Loucy (cell line): ENCODE measurements around the gene GALNT7.

ENCODE experiments used
- H2AFZ ChIP-seq: fragments of 200-600 bp; sonication (generic); 2 replicates; pipeline ENCODE4 v1.6.0; 2016; ENCODE audit warnings: antibody characterized with exemption, mild to moderate bottlenecking, low read length, moderate library complexity
- H3F3A ChIP-seq: fragments of 200-600 bp; 2 replicates; pipeline ENCODE4 v1.6.0; 2016; ENCODE audit warnings: antibody characterized with exemption, low read depth, mild to moderate bottlenecking
- H3K27me3 ChIP-seq: fragments of 200-600 bp; sonication (generic); 2 replicates; pipeline ENCODE4 v1.6.1; 2014; ENCODE audit warnings: low read length, mild to moderate bottlenecking; ENCODE audit not compliant: insufficient read depth, poor library complexity, severe bottlenecking
- H3K36me3 ChIP-seq: fragments of 200-600 bp; sonication (generic); 2 replicates; pipeline ENCODE4 v1.6.1; 2016; ENCODE audit warnings: low read length; ENCODE audit not compliant: insufficient read depth
- H3K4me1 ChIP-seq: fragments of 200-600 bp; sonication (generic); 2 replicates; pipeline ENCODE4 v1.5.1; 2014; ENCODE audit warnings: low read length, mild to moderate bottlenecking; ENCODE audit not compliant: insufficient read depth, poor library complexity, severe bottlenecking
- H3K4me2 ChIP-seq: fragments of 200-600 bp; sonication (generic); 2 replicates; pipeline ENCODE4 v1.6.0; 2014; ENCODE audit warnings: antibody characterized with exemption, low read length, low read depth, mild to moderate bottlenecking; ENCODE audit not compliant: poor library complexity, severe bottlenecking
- H3K4me3 ChIP-seq: fragments of 200-600 bp; sonication (generic); 2 replicates; pipeline ENCODE4 v1.5.1; 2014; ENCODE audit warnings: low read length, mild to moderate bottlenecking, mixed read lengths; ENCODE audit not compliant: poor library complexity, severe bottlenecking
- H3K79me2 ChIP-seq: fragments of 200-600 bp; sonication (generic); 2 replicates; pipeline ENCODE4 v1.6.1; 2014; ENCODE audit warnings: low read length; ENCODE audit not compliant: insufficient read depth
- H3K9ac ChIP-seq: fragments of 200-600 bp; sonication (generic); 2 replicates; pipeline ENCODE4 v1.6.0; 2014; ENCODE audit warnings: mild to moderate bottlenecking, low read depth, low read length, moderate library complexity; ENCODE audit not compliant: poor library complexity, severe bottlenecking
- H3K9me2 ChIP-seq: fragments of 200-600 bp; sonication (generic); replicated peaks from 2 replicates; pipeline ENCODE4 v1.6.1; 2016; ENCODE audit warnings: low read depth, low read length, mixed read lengths
- H3K9me3 ChIP-seq: fragments of 200-600 bp; sonication (generic); 2 replicates; pipeline ENCODE4 v1.6.1; 2014; ENCODE audit warnings: mild to moderate bottlenecking, antibody characterized with exemption, low read length, low read depth; ENCODE audit not compliant: insufficient read depth
- H4K20me1 ChIP-seq: fragments of 200-600 bp; sonication (generic); 2 replicates; pipeline ENCODE4 v1.6.0; 2014; ENCODE audit warnings: antibody characterized with exemption, low read length, mild to moderate bottlenecking; ENCODE audit not compliant: insufficient read depth, poor library complexity, severe bottlenecking
- EZH2phosphoT487 ChIP-seq: fragments of 200-600 bp; IDR thresholded peaks from 2 replicates; pipeline ENCODE4 v1.6.1; 2018; ENCODE audit warnings: antibody characterized with exemption, mild to moderate bottlenecking, moderate library complexity, borderline replicate concordance
- TF ChIP-seq, protein P1 (sequence below): fragments of 200-600 bp; sonication (generic); conservative IDR thresholded peaks from 2 replicates; pipeline ENCODE4 v1.5.1; 2014; ENCODE audit warnings: mild to moderate bottlenecking, antibody characterized with exemption, low read length

GALNT7 gene

DNA sequence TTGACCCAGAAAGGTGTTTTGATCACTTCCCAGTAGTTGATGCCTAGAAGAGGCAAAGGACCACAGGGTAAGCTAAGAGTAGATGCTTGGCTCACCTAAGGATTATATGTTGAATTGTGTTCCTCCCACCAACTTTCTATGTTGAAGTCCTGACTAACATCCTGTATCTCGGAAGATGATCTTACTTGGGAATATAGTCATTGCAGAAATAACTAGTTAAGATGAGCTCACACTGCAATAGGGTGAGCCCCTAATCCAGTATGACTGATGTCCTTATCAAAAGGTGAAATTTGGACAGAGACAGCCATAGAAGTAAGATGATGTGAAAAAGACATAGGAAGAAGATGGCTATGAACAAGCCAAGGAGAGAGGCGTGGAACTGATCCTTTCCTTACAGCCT lies 168.9 kb downstream of the GALNT7 start:
- Histone ChIP-seq H3K9me2 (no peaks in the 10 kb centered on the region), H3K27me3 (peaks cover 12% of the 10 kb centered on the region), H3K4me2 (peak overlapping the region; percentile 97), H3K4me3 (peak overlapping the region; percentile 59), H3K9me3 (no peaks in the 10 kb centered on the region), H3K79me2 (peaks cover 58% of the 10 kb centered on the region), H3F3A (no peaks in the 10 kb centered on the region), H3K9ac (peak overlapping the region; percentile 100), H3K36me3 (peaks cover 10% of the 10 kb centered on the region), H3K4me1 (peaks cover 48% of the 10 kb centered on the region), H4K20me1 (peaks cover 15% of the 10 kb centered on the region), H2AFZ (no peak overlapping the region)
- no peak for TF ChIP-seq EZH2phosphoT487
- TF ChIP-seq, protein P1, sequence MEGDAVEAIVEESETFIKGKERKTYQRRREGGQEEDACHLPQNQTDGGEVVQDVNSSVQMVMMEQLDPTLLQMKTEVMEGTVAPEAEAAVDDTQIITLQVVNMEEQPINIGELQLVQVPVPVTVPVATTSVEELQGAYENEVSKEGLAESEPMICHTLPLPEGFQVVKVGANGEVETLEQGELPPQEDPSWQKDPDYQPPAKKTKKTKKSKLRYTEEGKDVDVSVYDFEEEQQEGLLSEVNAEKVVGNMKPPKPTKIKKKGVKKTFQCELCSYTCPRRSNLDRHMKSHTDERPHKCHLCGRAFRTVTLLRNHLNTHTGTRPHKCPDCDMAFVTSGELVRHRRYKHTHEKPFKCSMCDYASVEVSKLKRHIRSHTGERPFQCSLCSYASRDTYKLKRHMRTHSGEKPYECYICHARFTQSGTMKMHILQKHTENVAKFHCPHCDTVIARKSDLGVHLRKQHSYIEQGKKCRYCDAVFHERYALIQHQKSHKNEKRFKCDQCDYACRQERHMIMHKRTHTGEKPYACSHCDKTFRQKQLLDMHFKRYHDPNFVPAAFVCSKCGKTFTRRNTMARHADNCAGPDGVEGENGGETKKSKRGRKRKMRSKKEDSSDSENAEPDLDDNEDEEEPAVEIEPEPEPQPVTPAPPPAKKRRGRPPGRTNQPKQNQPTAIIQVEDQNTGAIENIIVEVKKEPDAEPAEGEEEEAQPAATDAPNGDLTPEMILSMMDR, result no peak

DNA sequence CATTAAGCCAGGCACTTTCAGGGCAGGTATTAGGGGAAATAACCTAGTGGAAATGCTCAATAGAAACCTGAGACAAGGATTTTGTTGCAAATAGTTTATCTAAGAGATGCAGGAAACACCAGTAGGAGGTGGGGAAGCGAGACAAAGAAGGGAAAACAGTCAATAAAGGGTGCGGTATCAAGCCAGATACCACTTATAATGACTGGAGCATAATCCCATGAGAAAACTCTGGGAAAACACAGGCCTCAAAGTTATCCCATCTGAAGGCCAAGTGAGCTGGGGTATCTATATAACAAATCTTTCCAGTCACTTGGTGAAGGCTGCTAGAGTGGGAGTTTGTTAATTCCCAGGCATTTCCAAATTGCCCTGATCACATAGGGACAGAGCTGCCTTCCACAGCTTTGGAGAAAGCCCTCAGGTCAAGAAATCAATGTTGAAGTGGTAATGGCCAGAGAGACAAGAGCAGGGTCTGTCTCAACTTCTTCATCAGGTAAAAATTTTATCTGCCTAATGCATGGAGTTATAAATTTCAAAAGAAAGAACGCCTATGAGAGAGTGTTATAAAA lies 175.3 kb downstream of the GALNT7 start:
- H4K20me1 ChIP-seq, result no peaks in the 10 kb centered on the region
- H3F3A ChIP-seq, result no peaks in the 10 kb centered on the region
- no peaks in the 10 kb centered on the region for H3K9me2 ChIP-seq
- H3K9ac ChIP-seq, result no peak overlapping the region
- H3K9me3 ChIP-seq, result no peaks in the 10 kb centered on the region; the same call in 1 of the 2 replicates
- peaks cover 9% of the 10 kb centered on the region; the same call in 1 of the 2 replicates for H3K79me2 ChIP-seq
- H3K36me3 ChIP-seq, result no peaks in the 10 kb centered on the region
- H3K4me2 ChIP-seq, result no peak overlapping the region
- peaks cover 13% of the 10 kb centered on the region for H3K4me1 ChIP-seq
- H3K27me3 ChIP-seq, result no peaks in the 10 kb centered on the region
- H3K4me3 ChIP-seq, result no peak overlapping the region
- TF ChIP-seq, protein P1, result no peak
- TF ChIP-seq EZH2phosphoT487, result no peak
- H2AFZ ChIP-seq, result no peak overlapping the region

DNA sequence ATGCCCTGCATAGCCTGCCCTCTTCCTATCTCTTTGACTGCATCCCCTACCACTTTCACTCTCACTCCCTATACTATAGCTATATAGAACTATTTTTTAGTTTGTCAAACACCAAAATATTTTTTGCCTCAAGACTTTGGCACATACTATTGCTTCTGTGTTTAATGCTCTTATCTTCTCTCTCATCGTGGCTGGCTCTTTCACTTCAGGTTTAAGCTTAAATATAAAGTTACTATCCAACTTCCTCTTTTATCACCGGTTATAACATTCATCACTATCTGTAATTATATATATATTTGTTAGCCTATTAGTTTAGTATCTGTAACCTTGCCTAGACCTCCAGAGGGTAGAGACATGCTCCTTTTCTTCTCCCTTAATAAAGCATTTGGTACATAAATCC lies 177.0 kb downstream of the GALNT7 start:
- peaks cover 8% of the 10 kb centered on the region for H3K4me1 ChIP-seq
- peaks cover 7% of the 10 kb centered on the region; the same call in 1 of the 2 replicates for H3K79me2 ChIP-seq
- H3K36me3 ChIP-seq, result no peaks in the 10 kb centered on the region
- H3K9ac ChIP-seq, result no peak overlapping the region
- no peaks in the 10 kb centered on the region for H3K27me3 ChIP-seq
- no peaks in the 10 kb centered on the region for H3F3A ChIP-seq
- TF ChIP-seq, protein P1, result no peak
- TF ChIP-seq EZH2phosphoT487, result no peak
- no peaks in the 10 kb centered on the region for H4K20me1 ChIP-seq
- H2AFZ ChIP-seq, result no peak overlapping the region
- no peaks in the 10 kb centered on the region; the same call in 1 of the 2 replicates for H3K9me3 ChIP-seq
- no peak overlapping the region for H3K4me3 ChIP-seq
- H3K9me2 ChIP-seq, result no peaks in the 10 kb centered on the region
- no peak overlapping the region for H3K4me2 ChIP-seq
